GM10266 (cell line): ENCODE measurements around the gene SLC27A1.
A peak's percentile ranks its signal among the peaks of the same experiment; 100 is the strongest.

ENCODE experiments used
- DNase-seq: peaks from one replicate; pipeline ENCODE4 v3.0.0; 2012; ENCODE audit errors: extremely low spot score
- TF ChIP-seq, protein P1 (sequence below): IDR thresholded peaks from 2 replicates; pipeline ENCODE4 v1.5.1; 2012; ENCODE audit warnings: mild to moderate bottlenecking, low read depth; ENCODE audit not compliant: control insufficient read depth, insufficient read depth; ENCODE audit errors: missing control alignments

SLC27A1 gene

DNA sequence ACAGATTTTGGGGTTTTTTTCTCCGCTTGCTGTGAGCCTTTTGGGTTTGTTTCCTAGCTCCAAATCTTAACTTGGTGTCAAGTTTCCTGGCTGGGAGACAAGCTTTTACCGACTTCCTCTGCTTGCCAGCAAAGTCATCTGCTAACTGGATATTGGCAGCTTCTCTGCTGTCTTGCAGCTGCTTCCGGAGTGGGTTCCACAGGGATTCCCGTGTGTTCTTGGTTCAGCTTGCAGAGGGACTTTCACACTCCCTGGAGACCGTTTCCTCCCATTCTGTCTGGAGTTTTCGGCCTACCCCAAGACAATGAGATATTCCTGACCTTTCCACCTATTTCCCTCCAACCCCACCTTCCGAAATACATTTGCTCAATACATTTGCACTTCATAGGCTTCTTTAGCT, 82.9 kb downstream of the SLC27A1 start:
- TF ChIP-seq, protein P1, sequence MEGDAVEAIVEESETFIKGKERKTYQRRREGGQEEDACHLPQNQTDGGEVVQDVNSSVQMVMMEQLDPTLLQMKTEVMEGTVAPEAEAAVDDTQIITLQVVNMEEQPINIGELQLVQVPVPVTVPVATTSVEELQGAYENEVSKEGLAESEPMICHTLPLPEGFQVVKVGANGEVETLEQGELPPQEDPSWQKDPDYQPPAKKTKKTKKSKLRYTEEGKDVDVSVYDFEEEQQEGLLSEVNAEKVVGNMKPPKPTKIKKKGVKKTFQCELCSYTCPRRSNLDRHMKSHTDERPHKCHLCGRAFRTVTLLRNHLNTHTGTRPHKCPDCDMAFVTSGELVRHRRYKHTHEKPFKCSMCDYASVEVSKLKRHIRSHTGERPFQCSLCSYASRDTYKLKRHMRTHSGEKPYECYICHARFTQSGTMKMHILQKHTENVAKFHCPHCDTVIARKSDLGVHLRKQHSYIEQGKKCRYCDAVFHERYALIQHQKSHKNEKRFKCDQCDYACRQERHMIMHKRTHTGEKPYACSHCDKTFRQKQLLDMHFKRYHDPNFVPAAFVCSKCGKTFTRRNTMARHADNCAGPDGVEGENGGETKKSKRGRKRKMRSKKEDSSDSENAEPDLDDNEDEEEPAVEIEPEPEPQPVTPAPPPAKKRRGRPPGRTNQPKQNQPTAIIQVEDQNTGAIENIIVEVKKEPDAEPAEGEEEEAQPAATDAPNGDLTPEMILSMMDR = no peak
- no peak for DNase-seq

DNA sequence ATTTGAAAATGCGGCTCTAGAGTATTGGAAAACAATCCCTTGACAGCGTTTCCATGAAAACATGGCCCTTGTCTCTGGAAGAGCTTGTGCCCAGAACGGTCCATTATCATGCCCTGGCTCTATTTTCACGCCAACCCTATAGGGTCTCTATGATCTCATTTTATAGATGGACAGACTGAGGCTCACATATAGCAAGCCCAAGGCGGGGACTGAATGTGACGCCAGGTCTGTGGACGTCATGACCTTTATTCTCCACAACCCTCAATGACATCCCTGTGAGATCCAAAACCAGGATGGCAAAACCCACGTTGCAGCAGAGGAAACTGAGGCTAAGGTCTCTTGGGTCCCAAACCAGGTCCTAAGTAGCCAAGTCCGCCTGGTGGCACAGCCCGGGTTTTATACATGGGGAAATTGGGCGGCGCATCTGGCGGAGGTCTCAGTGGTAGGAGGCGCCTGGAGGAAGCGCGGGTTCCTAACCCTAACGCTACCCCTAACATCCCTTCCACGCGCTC, 84.7 kb downstream of the SLC27A1 start:
- no peak for DNase-seq
- TF ChIP-seq, protein P1 = no peak

- peak; percentile 99 for DNase-seq
- TF ChIP-seq, protein P1 = no peak
Observed at GRCh38 chr19:17555480-17555928, 85.2 kb downstream of the SLC27A1 start, which contains the start of gene COLGALT1. Gene COLGALT1, plus strand, starts transcription at chr19:17555649. Its CDS starts 65 bp downstream, at chr19:17555714.
